Measurements from ENCODE around the gene VANGL1. TPM values are rescaled to one million over a fixed set of nuclear protein-coding genes. Genes with fewer than 3 reads are reported as not detected.
A peak's percentile ranks its signal among the peaks of the same experiment; 100 is the strongest.

Gene VANGL1
- total RNA-seq, 1 donor from 2014 or later: 15.3 TPM

DNA sequence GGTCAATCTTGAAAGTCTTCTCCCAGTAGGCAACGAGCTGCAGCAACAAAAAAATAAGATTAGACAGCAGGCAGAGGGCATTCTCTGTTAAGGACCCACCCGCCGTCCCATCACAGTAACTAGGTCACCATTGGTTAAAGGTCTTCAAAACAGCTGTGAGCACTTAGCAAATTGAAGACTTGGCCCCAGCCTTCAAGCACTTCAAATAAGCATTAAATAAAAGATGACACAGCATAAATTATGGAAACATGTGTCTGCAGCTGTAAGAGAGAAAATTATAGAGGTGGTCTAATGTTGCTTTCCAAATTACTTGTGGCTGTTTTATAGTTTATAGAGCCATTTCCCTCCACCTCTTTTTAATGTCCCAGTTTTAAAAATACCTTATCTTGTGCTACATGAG is 61.2 kb downstream of the VANGL1 start:
- Histone ChIP-seq H3K4me3 (ENCODE audit: low read depth, low read length) (no peak overlapping the region), H3K36me3 (ENCODE audit: control insufficient read depth, insufficient read depth, low read length) (no peaks in the 10 kb centered on the region), H3K27me3 (ENCODE audit: control insufficient read depth, insufficient read depth, low read length) (no peaks in the 10 kb centered on the region)
- DNase-seq (ENCODE audit: low read depth) (no peak), FAIRE-seq (no peak)
- TF ChIP-seq CTCF (IDR thresholded peaks at IDR 0.05; ENCODE audit: insufficient read depth, low read length, severe bottlenecking): no peak

- Histone ChIP-seq H3K36me3 (ENCODE audit: control insufficient read depth, insufficient read depth, low read length) (no peaks in the 10 kb centered on the region), H3K4me3 (ENCODE audit: low read depth, low read length) (no peak overlapping the region), H3K27me3 (ENCODE audit: control insufficient read depth, insufficient read depth, low read length) (no peaks in the 10 kb centered on the region)
- FAIRE-seq (no peak), DNase-seq (ENCODE audit: low read depth) (peak; percentile 65)
- no peak for TF ChIP-seq CTCF (IDR thresholded peaks at IDR 0.05; ENCODE audit: insufficient read depth, low read length, severe bottlenecking)
Observed at GRCh38 chr1:115705085-115705951, 63.5 kb downstream of the VANGL1 start.

GRCh38 chr1:115705963-115706362 is 64.2 kb downstream of the VANGL1 start:
- DNase-seq (ENCODE audit: low read depth) (no peak), FAIRE-seq (no peak)
- Histone ChIP-seq H3K4me3 (ENCODE audit: low read depth, low read length) (no peak overlapping the region), H3K36me3 (ENCODE audit: control insufficient read depth, insufficient read depth, low read length) (no peaks in the 10 kb centered on the region), H3K27me3 (ENCODE audit: control insufficient read depth, insufficient read depth, low read length) (no peaks in the 10 kb centered on the region)
- no peak for TF ChIP-seq CTCF (IDR thresholded peaks at IDR 0.05; ENCODE audit: insufficient read depth, low read length, severe bottlenecking)

- FAIRE-seq (no peak), DNase-seq (ENCODE audit: low read depth) (peak; percentile 50)
- Histone ChIP-seq H3K36me3 (ENCODE audit: control insufficient read depth, insufficient read depth, low read length) (no peaks in the 10 kb centered on the region), H3K27me3 (ENCODE audit: control insufficient read depth, insufficient read depth, low read length) (no peaks in the 10 kb centered on the region), H3K4me3 (ENCODE audit: low read depth, low read length) (no peak overlapping the region)
- TF ChIP-seq CTCF (IDR thresholded peaks at IDR 0.05; ENCODE audit: insufficient read depth, low read length, severe bottlenecking): peak; percentile 74
Observed at GRCh38 chr1:115706587-115707425, 65.0 kb downstream of the VANGL1 start.

DNA sequence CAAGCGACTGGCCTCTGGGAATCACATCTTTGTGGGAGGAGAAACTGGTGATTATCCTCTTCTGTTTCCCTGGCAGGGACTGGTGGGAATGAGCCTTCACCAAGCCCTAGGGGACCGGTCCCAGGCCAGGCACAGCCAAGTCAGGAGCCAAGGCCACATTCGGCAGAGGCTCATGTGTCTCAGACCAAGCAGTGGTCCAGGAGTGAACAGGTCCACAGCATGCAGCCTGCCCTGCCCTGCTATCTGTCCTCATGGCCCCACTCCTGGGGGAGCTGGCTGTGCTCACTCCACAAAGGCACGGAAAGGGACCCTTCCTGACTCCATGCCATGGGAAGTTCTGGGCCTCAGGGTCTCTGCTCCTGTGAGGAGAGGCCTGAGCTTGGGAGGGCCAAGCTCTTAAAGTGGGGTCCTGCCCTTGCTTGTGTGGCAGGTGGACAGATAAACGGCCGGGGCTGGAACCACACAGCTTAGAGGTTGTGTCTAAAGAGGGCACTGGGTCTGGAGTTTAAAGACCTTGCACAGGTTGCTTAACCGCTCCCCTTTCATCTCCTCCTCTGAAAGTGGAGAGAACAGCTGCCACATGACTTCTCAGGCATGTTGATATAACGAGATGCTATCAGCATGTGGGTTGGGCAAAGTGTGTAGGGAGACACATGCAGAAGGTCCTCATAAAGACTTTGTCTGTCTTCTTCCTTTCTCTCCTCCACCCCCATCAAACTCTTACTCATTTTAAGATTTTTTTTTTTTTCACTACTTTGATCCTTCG is 69.3 kb downstream of the VANGL1 start:
- Histone ChIP-seq H3K36me3 (ENCODE audit: control insufficient read depth, insufficient read depth, low read length) (no peaks in the 10 kb centered on the region), H3K4me3 (ENCODE audit: low read depth, low read length) (no peak overlapping the region), H3K27me3 (ENCODE audit: control insufficient read depth, insufficient read depth, low read length) (no peaks in the 10 kb centered on the region)
- DNase-seq (ENCODE audit: low read depth) (no peak), FAIRE-seq (no peak)
- TF ChIP-seq CTCF (IDR thresholded peaks at IDR 0.05; ENCODE audit: insufficient read depth, low read length, severe bottlenecking): no peak
